HG03354 (cell line): Measurements from ENCODE around the gene EIF2AK3.
"Not testable (repeated sequence)": the region's sequence is repeated elsewhere in the genome, so short reads cannot be mapped to it uniquely, and the experiment has no call there.

Experiments used
- ATAC-seq: cut with Tn5 transposase; IDR thresholded peaks from one replicate; pipeline ENCODE4 v1.9.1; 2021; ENCODE audit warnings: mild to moderate bottlenecking; ENCODE audit not compliant: unreplicated experiment, poor library complexity, severe bottlenecking

The EIF2AK3 gene

DNA sequence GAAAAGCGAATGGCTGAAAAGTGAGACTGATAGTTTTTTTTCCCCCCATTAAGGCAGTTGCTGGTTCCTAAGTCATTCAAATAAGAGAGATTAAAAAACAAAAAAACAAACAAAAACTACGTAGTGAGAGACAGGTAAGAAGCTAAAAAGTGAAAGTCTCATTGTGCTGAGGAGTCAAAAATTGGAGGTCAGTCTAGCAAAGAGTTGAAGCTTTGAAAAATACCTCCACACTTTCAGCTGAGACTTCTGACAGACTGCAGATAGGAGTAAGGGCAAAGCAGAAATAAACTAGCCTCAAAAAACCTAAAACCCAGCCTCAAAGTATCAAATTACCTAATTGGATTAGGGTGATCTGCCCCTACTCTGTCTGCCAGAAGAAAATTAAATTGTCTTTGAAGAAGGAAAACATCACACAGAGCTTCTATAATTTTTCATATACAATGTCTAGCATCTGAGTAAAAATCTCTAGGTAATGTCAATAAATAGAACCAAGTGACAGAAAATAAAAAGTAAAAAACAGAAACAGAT lies 10.9 kb upstream of the EIF2AK3 start:
- no peak for ATAC-seq

DNA sequence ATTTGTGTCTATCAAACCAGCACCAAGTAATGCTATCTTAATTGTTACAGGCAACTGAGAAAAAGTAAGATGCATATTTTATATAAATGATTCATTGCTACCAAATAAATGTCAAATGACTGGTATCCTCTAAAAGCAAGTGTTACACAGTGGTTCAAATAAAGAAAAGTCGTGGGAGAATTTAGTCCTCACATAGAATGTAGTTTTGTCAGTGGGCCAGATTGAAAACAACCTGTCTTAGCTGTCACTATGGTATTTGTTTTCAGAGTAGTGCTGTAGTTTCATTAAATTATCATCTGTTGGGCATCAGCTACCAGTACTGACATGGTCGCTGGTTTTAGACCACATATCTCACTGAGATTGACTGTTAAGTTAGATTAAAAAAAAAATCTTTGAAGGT lies 10.2 kb upstream of the EIF2AK3 start:
- no peak for ATAC-seq

DNA sequence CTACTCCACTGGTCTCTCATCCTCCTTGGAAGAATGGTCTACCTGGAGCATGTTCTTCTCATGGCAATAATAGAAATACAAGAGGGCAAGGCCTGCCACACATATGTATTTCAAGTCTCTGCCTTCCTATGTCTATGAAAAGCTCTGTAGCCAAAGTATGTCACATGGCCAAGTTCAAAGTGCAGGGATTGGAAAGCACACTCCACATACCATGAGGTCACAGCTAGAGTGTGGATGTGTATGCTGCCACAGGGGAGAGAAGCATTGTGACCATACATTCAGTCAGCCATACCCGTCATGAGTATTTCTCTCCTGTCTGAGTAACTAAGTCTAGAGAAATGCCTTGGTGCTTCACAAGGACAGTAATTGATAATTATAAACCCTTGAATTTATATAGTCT lies 8.8 kb upstream of the EIF2AK3 start:
- ATAC-seq = no peak

- ATAC-seq = no peak
Observed at GRCh38 chr2:88632569-88632968, 5.3 kb upstream of the EIF2AK3 start.

GRCh38 chr2:88628571-88628939 lies 1.3 kb upstream of the EIF2AK3 start:
- ATAC-seq = no peak

DNA sequence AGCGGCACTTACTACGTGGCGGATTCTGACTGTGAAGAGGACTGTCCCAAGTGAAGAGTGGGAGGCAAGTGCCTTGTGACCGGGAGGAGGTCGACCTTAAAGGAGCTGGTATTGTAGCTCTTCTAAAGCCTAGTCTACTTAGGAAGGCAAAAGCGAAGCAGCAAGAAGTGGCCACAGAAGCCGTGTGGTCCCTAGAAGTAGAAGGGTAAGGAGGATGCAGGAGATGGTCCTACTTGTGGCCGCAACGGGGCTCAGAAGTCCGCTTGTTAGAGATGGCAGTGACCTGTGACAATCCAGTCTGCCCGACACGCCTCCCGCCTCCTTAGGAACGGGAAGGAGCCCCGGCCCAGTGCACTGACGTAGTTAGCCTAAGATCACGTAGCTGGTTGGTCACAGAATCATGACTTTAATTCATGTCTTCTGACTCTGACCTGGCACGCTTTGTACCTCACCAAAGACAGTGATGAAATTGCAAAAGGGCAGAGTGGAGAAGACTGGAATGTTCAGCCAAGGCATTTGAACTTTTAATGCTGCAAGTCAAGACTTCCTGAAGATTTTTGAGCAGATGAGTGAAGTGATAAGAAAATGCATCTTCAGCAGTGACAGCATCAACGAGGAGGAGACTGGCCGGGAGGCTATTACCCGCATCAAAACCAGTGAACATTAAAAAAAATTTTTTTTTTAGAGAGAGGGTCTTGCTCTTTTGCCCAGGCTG lies 749 bp upstream of the EIF2AK3 start:
- ATAC-seq = peak; percentile 36

- ATAC-seq = peak; percentile 11
Observed at GRCh38 chr2:88626171-88627054, 851 bp downstream of the EIF2AK3 start.

GRCh38 chr2:88624477-88624876 lies 2.8 kb downstream of the EIF2AK3 start:
- no peak for ATAC-seq

- ATAC-seq = not testable (repeated sequence)
Observed at GRCh38 chr2:88623831-88624465, 3.3 kb downstream of the EIF2AK3 start.

DNA sequence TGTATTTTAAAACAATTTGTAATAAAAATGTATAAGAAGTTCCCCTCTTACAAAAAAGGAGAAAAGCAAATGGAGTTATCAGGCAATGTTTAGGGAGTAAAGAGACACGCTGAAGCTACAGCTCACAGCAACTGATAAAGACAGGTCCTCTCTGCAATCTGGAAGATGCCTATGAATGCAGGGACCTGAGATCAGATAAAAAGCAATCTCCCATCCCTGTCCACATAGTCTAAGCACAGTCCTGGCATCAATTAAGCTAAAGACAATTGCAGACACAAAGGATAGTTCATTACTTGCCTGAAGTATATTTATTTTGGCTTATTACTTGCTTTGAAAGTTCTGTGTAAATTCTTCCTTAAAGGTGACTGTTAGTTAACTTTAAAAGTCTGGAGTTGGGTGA lies 5.0 kb downstream of the EIF2AK3 start:
- no peak for ATAC-seq

GRCh38 chr2:88621432-88621831 lies 5.8 kb downstream of the EIF2AK3 start:
- no peak for ATAC-seq

- ATAC-seq = no peak
Observed at GRCh38 chr2:88620015-88620414, 7.2 kb downstream of the EIF2AK3 start.

GRCh38 chr2:88615822-88616221 lies 11.4 kb downstream of the EIF2AK3 start:
- peak; percentile 63 for ATAC-seq

GRCh38 chr2:88614497-88615157 lies 12.6 kb downstream of the EIF2AK3 start:
- peak; percentile 83 for ATAC-seq

DNA sequence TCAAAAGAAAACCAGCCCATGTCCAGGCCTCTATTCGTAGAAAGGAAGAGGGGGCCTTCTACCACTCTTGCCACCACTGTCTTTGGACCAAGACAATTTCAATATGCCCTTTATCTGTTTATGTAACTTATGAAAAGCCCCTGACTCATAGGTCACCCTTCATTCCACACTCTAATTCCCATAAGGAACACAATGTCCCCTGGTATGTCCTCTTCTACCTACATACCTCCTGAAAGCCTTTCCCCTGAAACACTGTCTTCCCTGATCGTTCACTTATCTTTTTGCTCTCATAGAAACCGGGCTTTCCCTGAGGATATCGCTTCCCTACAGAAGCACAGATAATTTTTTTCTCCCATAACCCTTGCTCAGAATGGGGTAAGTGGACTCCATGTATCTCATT lies 13.3 kb downstream of the EIF2AK3 start:
- ATAC-seq = no peak

- ATAC-seq = peak; percentile 42
Observed at GRCh38 chr2:88608184-88608583, 19.1 kb downstream of the EIF2AK3 start.

- ATAC-seq = no peak
Observed at GRCh38 chr2:88607416-88607815, 19.8 kb downstream of the EIF2AK3 start.

GRCh38 chr2:88606371-88607030 lies 20.8 kb downstream of the EIF2AK3 start:
- ATAC-seq = peak; percentile 89

DNA sequence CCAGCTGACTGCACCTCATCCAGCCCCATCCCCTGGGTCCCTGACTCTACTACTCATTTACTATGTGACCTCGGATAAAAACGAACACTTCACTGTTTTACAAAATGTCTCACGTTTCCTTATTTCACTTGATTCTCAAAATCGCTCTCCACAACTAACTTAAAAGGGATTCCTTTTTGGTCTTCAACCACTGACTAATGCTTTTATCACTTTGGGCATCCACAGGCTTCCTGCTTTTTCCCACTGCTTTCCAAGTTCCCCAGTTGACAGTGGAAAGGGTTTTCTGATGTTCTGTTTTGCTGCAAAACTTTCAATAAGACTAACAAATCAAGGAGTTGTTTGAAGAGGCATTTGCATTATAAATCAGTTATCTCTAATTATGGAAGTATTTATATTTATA lies 24.1 kb downstream of the EIF2AK3 start:
- no peak for ATAC-seq
